UCSD-AML1 (cell line): Measurements from ENCODE around the gene ERICH4.
"Not testable (repeated sequence)": the region's sequence is repeated elsewhere in the genome, so short reads cannot be mapped to it uniquely, and the experiment has no call there.

Experiments used
- DNase-seq: peaks from one replicate; lab custom pipeline; 2025; ENCODE audit not compliant: unreplicated experiment; lab: John Stamatoyannopoulos, UW

ERICH4 gene

DNA sequence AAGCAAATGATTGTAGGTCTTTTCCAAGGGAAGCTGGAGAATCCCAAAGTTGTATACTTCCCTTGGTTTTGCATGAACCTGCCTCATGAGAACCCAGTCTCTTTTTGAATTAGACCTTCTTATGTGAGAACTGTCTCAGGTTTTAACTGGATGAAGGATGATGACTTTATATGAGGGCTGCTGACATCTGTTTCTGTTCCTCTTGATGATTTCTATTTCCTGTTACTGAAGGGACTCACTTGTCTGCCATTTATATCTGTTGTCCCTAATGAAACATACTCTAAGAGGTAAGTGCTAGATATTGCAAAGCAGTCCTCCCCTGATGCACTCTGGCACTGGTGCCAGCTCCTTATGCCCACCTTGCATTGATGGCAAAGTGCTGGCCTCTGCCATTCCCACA, 33.6 kb downstream of the ERICH4 start:
- DNase-seq: no peak

DNA sequence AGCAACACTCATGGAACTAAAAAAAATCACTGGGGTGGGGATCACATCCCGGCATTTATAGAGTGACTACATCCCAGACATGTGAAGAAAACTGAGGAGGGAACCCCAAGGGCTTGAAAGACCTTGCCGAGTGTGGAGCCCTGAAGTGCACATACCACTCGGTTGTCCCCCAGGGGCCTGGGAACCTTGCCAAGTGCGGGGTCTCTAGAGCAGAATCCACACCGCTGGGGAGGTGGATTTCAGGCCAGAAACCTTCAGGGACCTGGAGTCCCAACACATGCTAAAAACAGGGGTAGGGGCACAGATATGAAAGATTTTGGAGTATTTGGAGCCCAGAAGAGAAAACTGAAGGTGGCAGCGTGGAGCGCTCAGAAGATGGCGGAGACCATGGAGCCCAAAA, 35.2 kb downstream of the ERICH4 start:
- no peak for DNase-seq

DNA sequence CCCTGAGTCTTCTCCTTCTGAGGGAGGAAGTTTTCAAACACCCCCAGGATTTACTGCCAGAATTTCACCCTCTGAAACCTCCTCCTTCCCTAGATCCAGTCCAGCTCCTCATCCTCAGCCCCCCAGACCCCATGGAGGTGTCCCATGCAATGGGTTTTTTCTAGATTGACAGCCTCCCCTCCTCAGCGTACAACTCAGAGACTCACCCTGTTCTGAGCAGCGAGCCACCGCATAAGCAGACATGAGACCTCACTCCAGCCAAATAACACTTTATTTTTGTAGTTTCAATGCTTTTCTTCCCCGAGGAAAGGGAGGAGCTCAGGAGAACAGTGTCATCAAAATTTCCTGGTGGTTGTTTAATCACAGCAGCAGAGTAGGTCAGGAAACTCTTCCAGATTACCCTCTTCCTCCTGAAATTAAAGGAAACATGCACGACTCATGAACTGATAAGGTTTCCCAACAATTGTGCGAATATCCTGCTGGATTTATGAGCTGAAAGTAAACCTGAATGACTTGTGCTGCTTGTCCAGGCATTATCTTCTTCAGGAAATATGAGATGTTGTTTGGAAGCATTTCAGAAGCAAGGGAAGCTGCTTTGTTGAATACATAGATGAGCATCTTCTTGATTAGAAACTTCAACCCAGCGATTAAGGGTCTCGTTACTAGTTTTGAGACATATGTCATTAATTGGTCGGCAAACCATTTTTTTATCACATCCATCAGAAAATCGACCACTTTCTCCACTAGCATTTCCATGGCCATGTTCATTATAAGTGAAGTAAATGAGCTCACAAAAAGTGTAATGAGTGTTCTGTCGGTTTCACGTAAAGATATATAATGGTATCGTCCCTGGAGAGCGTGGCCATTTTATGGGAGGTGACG, 36.2 kb downstream of the ERICH4 start:
- DNase-seq: no peak

DNA sequence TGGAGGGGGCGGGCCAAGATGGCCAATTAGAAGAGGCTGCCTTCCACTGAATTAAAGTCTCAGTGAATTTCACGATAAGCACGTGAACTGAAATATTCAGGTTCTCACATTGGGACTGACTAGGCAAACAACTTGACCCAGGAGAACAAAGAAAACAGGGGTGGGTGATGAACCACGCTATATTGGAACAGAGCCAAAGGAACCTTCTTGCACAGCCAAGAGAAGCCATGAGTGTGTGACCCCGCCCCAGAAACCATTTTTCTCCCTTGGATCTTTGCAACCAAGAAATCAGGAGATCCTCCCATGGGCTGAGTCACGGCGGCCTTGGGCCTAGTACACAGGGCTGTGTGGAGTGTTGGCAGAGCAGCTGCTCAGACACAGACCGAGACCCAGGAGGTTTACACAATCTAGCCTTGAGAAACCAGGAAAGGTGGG, 36.8 kb downstream of the ERICH4 start:
- DNase-seq: no peak

DNA sequence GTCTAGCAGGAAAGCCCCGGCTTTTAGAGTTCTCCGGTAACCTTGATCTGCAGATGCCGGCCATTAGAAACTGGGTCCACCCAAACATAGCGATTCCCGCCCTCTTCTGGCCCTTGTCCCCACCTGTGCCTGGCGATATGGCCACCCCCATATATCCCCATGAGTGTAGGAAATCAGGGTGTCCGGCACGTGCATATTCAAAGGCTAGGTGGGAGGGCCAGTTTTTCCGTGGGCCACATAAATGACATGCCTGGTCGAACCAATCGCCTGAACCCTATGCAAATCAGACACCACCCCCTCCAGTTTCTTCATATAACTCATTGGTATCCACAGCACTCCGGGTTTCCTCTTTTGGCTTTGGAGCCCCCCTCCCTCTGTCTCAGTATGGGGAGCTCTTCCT, 37.4 kb downstream of the ERICH4 start:
- DNase-seq: no peak

DNA sequence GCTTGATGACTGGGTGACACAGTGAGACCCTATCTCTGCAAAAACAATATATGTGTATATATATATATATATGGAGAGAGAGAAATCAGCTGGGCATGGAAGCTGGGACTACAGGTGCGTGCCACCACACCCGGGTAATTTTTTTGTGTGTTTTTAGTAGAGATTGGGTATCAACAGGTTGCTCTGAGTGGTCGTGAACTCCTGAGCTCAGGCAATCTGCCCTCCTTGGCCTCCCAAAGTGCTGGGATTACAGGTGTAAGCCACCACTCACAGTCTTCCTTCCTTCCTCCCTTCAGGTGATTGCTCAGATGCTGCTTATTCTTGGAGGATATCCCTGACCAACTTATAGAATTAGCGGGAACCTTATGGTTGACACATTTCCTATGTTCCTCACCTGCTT, 41.9 kb downstream of the ERICH4 start:
- no peak for DNase-seq

DNA sequence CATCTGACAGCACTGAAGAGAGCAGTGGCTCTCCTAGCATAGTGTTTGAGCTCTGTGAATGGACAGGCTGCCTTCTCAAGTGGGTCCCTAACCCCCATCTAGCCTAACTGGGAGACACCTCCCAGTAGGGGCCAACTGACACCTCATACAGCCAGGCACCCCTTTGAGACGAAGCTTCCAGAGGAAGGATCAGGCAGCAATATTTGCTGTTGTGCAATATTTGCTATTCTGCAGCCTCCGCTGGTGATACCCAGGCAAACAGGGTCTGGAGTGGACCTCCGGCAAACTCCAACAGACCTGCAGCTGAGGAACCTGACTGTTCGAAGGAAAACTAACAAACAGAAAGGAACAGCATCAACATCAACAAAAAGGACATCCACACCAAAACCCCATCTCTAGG, 44.0 kb downstream of the ERICH4 start:
- not testable (repeated sequence) for DNase-seq

DNA sequence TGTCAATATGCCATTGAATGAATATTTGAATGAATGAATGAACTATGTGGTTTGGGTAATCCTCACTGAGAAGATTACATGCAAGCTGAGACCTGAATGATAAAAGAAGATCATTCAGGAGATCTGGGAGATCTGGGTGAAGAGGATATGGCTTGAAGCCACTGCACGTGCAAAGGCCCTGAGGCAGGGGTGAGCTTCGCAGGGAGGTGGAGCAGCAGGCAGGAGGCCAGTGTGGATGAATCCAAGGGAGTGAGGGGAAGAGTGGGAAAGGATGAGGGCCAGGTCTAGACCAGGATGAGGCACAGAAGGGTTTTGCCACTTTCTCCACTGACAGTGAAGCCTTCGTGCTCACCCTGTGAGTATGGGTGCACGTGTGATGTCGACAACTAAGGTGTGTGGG, 49.9 kb downstream of the ERICH4 start:
- no peak for DNase-seq
